Measurements from ENCODE around the gene ZNG1F.
A peak's percentile ranks its signal among the peaks of the same experiment; 100 is the strongest.
"Not testable (repeated sequence)": the region's sequence is repeated elsewhere in the genome, so short reads cannot be mapped to it uniquely, and the experiment has no call there.

ZNG1F gene

GRCh38 chr9:41189217-41189616, at the start of gene ZNG1F:
Gene ZNG1F (minus strand): TSS chr9:41189317. CDS start chr9:41189258, 59 bp downstream.
- not testable (repeated sequence) for DNase-seq (ENCODE audit: low read depth); H3K4me3 ChIP-seq (ENCODE audit: low read depth, low read length)

GRCh38 chr9:41237110-41237749, 48.1 kb upstream of the ZNG1F start:
- peak overlapping the region; percentile 47 for H3K4me3 ChIP-seq (ENCODE audit: low read depth, low read length)
- not testable (repeated sequence) for DNase-seq (ENCODE audit: low read depth)

DNA sequence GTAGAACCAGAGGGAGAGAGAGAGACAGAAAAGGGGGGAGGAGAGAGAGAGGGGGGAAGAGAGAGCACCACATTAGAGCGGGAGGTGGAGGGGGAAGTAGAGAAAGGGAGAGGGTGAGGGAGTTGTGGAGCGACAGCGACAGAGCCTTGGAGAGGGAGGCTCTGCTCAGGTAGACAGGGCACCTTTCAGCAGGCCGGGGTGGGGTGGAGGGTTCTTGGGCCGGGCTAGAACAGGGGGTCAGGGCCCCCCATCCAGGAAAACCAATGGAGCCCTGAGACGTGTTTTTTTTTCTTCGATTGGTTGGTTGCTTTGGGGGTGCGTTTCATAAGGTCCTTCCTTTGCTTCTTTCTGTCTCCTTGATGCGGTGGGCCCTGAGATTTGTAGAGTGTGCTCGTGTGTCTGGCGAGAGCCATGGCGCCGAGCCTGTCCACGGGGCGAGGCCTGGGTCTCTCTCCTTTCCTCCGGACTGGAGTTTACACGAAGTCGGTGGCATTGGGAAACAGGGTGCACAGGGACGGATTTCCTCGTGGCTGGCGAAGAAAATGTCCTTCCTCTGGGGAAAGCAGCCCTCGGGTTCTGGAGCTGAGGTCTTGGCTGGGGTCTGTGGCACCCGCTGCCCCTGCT, 47.5 kb upstream of the ZNG1F start:
- not testable (repeated sequence) for H3K4me3 ChIP-seq (ENCODE audit: low read depth, low read length); DNase-seq (ENCODE audit: low read depth)

DNA sequence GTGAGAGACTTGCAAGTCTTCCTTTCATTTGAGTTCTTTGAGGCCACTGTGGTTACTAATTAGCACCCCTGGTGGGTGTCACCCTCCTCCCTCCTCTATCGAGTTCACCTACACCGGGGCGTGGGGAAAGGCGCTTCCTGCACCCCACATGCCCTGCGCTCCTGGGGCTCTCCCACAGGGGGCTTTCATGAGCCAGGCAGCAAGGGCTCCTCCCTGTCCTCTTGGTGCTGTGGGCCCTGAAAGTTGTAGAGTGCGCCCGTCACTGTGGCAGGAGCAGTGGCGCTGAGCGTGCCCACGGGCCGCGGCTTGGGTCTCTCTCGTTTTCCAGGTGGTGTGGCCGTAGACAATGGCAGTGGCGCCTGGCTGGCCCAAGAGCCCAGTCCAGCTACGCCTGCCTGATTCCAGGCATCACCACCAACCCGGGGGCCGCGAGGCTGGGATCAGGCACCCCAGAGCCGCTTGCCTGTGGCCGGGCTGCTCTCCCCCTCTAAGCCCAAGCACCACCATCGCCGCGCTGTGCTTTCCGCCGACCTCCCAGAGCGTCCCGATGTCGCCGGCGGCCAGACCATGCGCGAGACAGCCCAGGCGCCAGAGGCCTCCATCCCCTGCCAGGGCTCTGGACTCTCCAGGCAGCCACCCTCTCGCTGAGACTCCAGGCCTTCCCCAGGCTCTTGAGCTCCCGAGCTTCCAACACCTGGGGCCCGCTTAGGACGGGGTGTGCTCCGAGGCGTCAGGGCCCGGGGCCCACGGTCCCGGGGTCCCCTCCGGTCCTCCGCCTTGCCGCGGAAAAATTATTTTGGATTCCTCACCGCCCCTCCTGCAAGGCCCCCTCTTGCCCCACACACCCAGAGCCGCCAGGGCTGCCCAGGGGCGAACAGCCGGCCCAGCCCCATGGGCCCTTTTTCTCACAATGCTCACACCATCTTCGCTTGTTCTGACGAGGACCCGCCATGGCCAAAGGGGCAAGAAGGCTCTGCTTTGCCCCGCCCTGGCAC, 46.0 kb upstream of the ZNG1F start:
- DNase-seq (ENCODE audit: low read depth), result not testable (repeated sequence)
- peak overlapping the region; percentile 35 for H3K4me3 ChIP-seq (ENCODE audit: low read depth, low read length)

GRCh38 chr9:41234221-41234620, 45.1 kb upstream of the ZNG1F start:
- not testable (repeated sequence) for H3K4me3 ChIP-seq (ENCODE audit: low read depth, low read length); DNase-seq (ENCODE audit: low read depth)

- not testable (repeated sequence) for H3K4me3 ChIP-seq (ENCODE audit: low read depth, low read length); DNase-seq (ENCODE audit: low read depth)
Observed at GRCh38 chr9:41232326-41232725, 43.2 kb upstream of the ZNG1F start.

GRCh38 chr9:41230418-41230817, 41.3 kb upstream of the ZNG1F start:
- not testable (repeated sequence) for H3K4me3 ChIP-seq (ENCODE audit: low read depth, low read length); DNase-seq (ENCODE audit: low read depth)

GRCh38 chr9:41229408-41230401, 40.6 kb upstream of the ZNG1F start:
- TF ChIP-seq CTCF (conservative IDR thresholded peaks at IDR 0.05; ENCODE audit: low read depth, low read length), result no peak
- DNase-seq (ENCODE audit: low read depth), result peak; percentile 15
- H3K4me3 ChIP-seq (ENCODE audit: low read depth, low read length), result no peak overlapping the region

- H3K4me3 ChIP-seq (ENCODE audit: low read depth, low read length); DNase-seq (ENCODE audit: low read depth): not testable (repeated sequence)
Observed at GRCh38 chr9:41219831-41220230, 30.7 kb upstream of the ZNG1F start.

DNA sequence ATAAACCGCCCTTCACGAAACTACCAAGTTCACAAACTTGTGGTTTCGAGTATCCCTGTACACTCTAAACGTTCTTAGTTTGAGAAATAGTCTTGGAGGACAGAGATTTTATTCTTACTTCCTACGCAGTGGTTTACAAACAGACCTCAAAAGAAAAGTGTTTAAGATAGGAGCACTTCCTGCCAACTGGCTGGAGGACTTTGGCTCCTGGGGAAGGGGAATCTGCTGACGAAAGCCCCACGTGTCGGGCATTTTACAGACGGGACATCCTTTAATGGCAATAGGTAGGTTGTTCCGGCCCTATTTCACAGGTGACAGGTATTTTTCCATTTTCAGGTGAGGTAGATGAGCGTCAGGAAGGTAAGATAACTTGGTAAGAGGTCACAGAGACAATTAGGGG, 678 bp downstream of the ZNG1F start:
- H3K4me3 ChIP-seq (ENCODE audit: low read depth, low read length); DNase-seq (ENCODE audit: low read depth): not testable (repeated sequence)

DNA sequence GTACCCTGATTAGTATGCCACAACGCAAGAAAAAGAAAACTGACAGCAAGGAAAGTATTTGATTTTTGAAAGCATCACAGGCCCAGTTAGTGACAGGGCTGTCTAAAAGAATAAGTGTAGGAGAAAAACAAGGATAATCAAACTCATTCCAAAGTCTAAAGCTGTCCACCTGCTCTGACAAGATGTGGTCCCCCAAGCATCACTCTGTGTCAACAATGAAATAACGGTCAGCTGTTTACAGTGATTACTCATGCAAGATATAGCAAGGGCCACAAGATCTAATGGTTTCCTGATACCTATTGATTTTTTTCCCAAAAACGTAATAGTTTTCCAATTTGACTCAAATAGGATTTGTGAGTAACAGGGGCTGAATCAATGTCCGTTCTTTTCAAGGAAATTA, 14.1 kb downstream of the ZNG1F start:
- not testable (repeated sequence) for DNase-seq (ENCODE audit: low read depth)

DNA sequence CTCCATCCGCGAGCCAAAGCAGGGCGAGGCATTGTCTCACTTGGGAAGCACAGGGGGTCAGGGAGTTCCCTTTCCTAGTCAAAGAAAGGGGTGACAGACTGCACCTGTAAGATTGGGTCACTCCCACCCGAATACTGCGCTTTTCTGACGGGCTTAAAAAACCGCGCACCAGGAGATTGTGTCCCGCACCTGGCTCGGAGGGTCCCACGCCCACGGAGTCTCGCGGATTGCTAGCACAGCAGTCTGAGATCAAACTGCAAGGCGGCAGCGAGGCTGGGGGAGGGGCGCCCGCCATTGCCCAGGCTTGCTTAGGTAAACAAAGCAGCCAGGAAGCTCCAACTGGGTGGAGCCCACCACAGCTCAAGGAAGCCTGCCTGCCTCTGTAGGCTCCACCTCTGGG, 39.0 kb downstream of the ZNG1F start:
- DNase-seq (ENCODE audit: low read depth); H3K4me3 ChIP-seq (ENCODE audit: low read depth, low read length): not testable (repeated sequence)

More for the DNA sequence above, 14.1 kb downstream of the ZNG1F start:
- H3K4me3 ChIP-seq (ENCODE audit: low read depth, low read length), result not testable (repeated sequence)

DNA sequence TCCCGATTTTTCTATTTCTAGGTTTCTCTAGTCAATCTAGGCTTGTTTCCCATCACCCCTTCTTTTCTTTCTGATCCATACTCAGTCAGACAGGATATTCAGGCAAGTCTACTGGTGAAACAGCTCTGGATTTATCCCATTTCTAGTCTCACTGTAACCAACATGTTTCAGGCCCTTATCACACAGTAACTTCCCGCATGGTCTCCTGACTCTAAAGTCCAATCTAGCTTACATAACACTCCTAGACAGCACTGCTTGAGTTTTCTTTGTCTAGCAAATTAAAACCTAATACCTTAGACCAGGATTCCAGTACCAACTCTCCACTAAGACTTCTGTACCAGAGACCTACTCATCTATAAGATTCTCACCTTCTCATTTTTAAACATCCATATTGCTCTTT, 47.2 kb downstream of the ZNG1F start:
- not testable (repeated sequence) for H3K4me3 ChIP-seq (ENCODE audit: low read depth, low read length); DNase-seq (ENCODE audit: low read depth)

GRCh38 chr9:41128581-41128980, 60.5 kb downstream of the ZNG1F start, which contains the start of gene FOXD4L6:
Gene FOXD4L6 (minus strand): TSS chr9:41128681. CDS start chr9:41128383, 298 bp downstream.
- not testable (repeated sequence) for DNase-seq (ENCODE audit: low read depth)

DNA sequence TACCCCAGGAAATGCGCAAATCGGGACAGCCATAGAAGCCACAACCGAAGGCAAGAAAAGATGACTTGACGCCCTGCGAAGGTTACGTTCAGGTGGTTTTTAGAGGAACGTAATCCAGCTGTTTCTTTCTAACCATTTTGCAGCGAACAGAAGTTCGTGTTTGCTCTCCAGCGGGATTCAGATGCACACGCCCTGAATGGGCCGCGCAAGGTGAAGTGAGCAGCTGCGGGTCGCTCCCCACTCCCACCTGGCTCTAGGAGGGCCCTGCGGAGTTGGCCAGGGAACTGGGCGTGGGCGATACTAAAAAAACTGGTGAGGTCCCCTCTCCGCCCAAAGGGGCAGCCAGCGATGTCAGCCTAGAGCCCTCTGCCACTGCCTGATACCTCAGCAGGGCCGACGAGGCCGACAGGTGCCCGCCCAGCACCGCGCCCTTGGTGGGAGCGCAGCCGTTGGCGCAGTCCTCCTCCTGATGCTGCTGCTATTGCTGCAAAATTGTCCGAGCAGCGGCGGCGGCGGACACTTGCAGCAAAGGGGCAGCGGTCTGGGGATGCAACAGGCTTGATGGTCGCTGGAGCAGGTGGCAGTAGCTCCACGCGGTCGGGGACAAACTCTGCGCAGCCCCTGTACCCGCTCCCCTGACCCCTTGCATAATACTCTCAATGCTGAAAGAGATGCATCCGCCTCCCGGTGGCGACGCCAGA, 62.2 kb downstream of the ZNG1F start:
- not testable (repeated sequence) for DNase-seq (ENCODE audit: low read depth); H3K4me3 ChIP-seq (ENCODE audit: low read depth, low read length)

More at GRCh38 chr9:41128581-41128980, 60.5 kb downstream of the ZNG1F start, which contains the start of gene FOXD4L6:
- not testable (repeated sequence) for H3K4me3 ChIP-seq (ENCODE audit: low read depth, low read length)

DNA sequence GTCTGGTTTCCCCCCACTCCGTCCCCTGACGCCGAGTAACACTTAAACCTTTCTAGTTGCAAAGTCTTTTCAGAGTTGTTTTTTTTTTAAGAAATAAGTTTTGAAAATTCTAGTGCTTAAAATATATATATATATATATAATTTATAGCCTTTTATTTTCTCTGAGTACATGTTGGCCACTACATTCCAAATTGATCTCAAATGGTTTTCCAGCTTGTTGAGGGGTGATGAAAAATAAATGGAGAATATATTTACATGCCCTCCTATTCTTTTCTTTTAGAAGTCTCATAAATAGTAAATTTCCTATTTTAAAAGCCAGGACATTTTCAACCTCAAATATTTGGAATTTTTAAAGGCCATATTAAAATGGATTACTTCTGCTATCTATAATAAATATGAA, 63.2 kb downstream of the ZNG1F start:
- DNase-seq (ENCODE audit: low read depth), result not testable (repeated sequence)

More for the DNA sequence above, 63.2 kb downstream of the ZNG1F start:
- not testable (repeated sequence) for H3K4me3 ChIP-seq (ENCODE audit: low read depth, low read length)
